GM13977 (cell line): Measurements from ENCODE around the gene NEAT1.

Experiments
- DNase-seq: peaks from one replicate; pipeline ENCODE4 v3.0.0; 2012; ENCODE audit warnings: low spot score
- CTCF ChIP-seq: IDR thresholded peaks from 2 replicates; pipeline ENCODE4 v1.5.1; 2012; ENCODE audit warnings: mild to moderate bottlenecking, control low read depth; ENCODE audit not compliant: insufficient read depth; ENCODE audit errors: extremely low read depth, missing control alignments
- in situ Hi-C: fragments of 300-500 bp; cut with MboI; formaldehyde crosslinking; loops from one replicate; pipeline ENCODE4 v1.12.0; 2022; ENCODE audit warnings: low sequenced_read_pairs, low pct_unique_long_range_greater_than_20kb, mixed read lengths, inconsistent platforms; ENCODE audit not compliant: unreplicated experiment

The NEAT1 gene

DNA sequence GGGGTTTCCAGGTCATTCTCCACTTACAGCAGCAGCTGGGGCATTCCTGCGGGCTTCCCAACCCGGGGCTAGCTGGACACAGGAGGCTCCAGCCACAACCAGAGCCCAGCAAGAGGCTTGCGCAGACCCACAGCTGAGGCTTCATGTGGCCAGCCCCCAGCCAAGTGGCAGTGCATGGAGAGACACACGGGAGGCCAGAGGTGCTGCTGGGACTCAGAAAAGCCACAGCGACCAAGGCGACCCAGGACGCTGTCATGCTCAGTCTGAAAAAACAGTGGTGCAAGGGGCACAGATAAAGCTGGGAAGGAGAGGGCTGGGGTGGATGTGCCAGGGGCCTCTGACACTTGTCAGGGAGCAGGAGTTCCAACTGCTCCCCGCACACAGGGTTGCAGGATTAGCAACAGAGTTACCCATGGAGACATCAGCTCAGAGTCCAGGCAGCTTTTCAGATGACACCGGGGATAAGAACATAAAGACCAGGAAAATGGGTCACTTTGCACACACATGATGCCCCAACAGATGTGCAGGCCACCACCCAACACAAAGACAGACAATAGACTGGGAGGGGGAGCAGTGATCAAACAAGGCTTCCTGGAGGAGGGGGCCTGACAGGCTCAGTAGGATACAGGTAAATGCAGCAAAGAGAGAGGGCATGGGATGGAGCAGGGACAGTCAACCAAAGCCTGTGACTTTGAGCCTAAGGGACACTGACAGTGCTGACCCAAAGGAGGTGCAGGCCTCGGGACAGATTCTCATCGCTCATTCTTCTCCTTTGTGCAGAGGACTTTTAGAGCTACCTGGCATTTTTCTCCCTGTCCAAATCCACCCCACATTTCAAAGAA, 6.9 kb upstream of the NEAT1 start:
- peak; percentile 11 for DNase-seq
- in situ Hi-C loops, result loop anchor here (10.0 kb wide), 1 partner anchor 49 kb away; no protein-coding TSS in a partner anchor
- no peak for TF ChIP-seq CTCF

GRCh38 chr11:65416341-65416824, 6.2 kb upstream of the NEAT1 start:
- DNase-seq, result peak; percentile 92
- TF ChIP-seq CTCF, result peak; percentile 97
- in situ Hi-C loops, result loop anchor here (10.0 kb wide), 1 partner anchor 48 kb away; no protein-coding TSS in a partner anchor

- in situ Hi-C loops, result loop anchor here (10.0 kb wide), 1 partner anchor 48 kb away; no protein-coding TSS in a partner anchor
- TF ChIP-seq CTCF, result no peak
- DNase-seq, result peak; percentile 28
Measured at GRCh38 chr11:65416841-65417701, 5.5 kb upstream of the NEAT1 start.

DNA sequence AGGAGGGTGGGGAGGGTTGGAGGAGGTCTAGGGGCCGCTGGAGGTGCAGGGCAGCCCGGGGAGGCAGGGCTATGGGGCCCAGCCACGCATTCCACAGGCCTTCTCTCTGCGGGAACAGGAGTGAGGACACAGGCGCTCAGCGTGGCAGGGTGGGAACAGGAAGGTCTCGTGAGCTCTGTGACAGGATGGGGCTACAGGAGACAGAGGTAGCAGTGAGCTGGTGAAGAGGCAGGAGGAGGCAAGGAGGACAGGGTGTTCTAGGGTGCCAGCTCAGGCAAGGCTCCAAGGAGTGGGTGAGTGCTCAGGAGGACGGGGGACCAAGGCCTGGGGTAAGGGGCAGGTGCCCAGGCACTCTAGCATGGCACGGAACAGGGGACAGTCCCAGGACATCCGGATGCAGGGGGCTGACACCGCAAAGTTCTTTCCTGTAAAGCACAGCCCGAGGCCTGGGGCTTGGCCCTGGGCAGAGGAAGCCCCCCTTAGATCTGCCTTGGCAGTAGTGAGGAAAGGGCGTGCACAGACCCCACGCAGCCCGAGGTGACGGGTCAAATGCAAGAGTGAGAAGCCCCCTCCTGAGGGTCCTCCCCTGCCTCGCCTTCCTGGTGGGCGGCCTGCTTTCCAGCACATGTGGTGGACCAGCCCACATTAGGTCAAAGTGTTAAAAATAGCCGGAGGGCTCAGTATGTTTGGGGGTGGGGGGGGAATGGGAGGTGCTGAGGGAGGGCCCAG, 4.7 kb upstream of the NEAT1 start:
- no peak for DNase-seq

DNA sequence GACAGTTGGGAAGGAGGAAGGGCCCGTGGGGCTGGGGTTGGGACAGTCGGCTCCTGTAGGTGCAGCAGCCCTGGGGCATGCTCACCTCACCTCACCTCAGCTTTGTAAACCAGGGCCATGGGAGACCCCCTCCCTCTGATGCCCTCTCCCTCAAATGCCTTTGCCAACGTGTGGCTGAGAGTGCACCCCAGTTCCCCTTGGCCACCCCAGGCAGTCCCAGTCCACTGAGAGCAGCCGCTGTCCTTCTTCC, 4.2 kb upstream of the NEAT1 start:
- no peak for TF ChIP-seq CTCF
- no peak for DNase-seq
- in situ Hi-C loops, result loop anchor here (10.0 kb wide), 1 partner anchor 46 kb away; no protein-coding TSS in a partner anchor

More for the DNA sequence above, 4.7 kb upstream of the NEAT1 start:
- in situ Hi-C loops, result loop anchor here (10.0 kb wide), 1 partner anchor 47 kb away; no protein-coding TSS in a partner anchor
- no peak for TF ChIP-seq CTCF

GRCh38 chr11:65418681-65419459, 3.7 kb upstream of the NEAT1 start:
- in situ Hi-C loops, result loop anchor here (10.0 kb wide), 1 partner anchor 46 kb away; no protein-coding TSS in a partner anchor
- DNase-seq, result peak; percentile 89
- no peak for TF ChIP-seq CTCF
